IMR-90 (cell line): Measurements from ENCODE around the gene HPGDS.

Source experiments
- NFE2L2 ChIP-seq: fragments of 150-350 bp; IDR thresholded peaks from 2 replicates; pipeline ENCODE4 v1.6.1; 2016; ENCODE audit warnings: low read depth, mild to moderate bottlenecking, low read length
- POLR2A ChIP-seq: IDR thresholded peaks from 2 replicates; pipeline ENCODE4 v1.6.1; 2012; ENCODE audit warnings: mild to moderate bottlenecking, low read depth, low read length
- SMC3 ChIP-seq: fragments of 150-350 bp; IDR thresholded peaks from 2 replicates; pipeline ENCODE4 v1.6.1; 2016; ENCODE audit warnings: low read depth, mild to moderate bottlenecking, antibody characterized with exemption, low read length, moderate library complexity
- TF ChIP-seq, protein P1 (sequence below): conservative IDR thresholded peaks from 2 replicates; pipeline ENCODE4 v1.5.1; 2012; ENCODE audit warnings: mild to moderate bottlenecking, low read depth, low read length, improper control_type of control experiment

- TF ChIP-seq, protein P1, sequence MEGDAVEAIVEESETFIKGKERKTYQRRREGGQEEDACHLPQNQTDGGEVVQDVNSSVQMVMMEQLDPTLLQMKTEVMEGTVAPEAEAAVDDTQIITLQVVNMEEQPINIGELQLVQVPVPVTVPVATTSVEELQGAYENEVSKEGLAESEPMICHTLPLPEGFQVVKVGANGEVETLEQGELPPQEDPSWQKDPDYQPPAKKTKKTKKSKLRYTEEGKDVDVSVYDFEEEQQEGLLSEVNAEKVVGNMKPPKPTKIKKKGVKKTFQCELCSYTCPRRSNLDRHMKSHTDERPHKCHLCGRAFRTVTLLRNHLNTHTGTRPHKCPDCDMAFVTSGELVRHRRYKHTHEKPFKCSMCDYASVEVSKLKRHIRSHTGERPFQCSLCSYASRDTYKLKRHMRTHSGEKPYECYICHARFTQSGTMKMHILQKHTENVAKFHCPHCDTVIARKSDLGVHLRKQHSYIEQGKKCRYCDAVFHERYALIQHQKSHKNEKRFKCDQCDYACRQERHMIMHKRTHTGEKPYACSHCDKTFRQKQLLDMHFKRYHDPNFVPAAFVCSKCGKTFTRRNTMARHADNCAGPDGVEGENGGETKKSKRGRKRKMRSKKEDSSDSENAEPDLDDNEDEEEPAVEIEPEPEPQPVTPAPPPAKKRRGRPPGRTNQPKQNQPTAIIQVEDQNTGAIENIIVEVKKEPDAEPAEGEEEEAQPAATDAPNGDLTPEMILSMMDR = no peak
- no peak for TF ChIP-seq SMC3
- TF ChIP-seq POLR2A = no peak
- no peak for TF ChIP-seq NFE2L2
These were observed 91.5 kb downstream of the HPGDS start for GRCh38 chr4:94251094-94251493.
